ENCODE data around the gene GJD2.

The GJD2 gene

GRCh38 chr15:34725556-34725955 is 29.2 kb downstream of the GJD2 start:
- in situ Hi-C loops (cut with MboI; ENCODE audit: low pct_unique_long_range_greater_than_20kb, low sequenced_read_pairs, unreplicated experiment): no loop called here
- DNase-seq (ENCODE audit: low spot score): no peak
- no peak for TF ChIP-seq CTCF (IDR thresholded peaks at IDR 0.05; ENCODE audit: extremely low read depth, insufficient read depth, missing control alignments)

- no peak for TF ChIP-seq CTCF (IDR thresholded peaks at IDR 0.05; ENCODE audit: extremely low read depth, insufficient read depth, missing control alignments)
- no peak for DNase-seq (ENCODE audit: low spot score)
- in situ Hi-C loops (cut with MboI; ENCODE audit: low pct_unique_long_range_greater_than_20kb, low sequenced_read_pairs, unreplicated experiment): no loop called here
These were observed 30.3 kb downstream of the GJD2 start for GRCh38 chr15:34724481-34724880.

- no peak for TF ChIP-seq CTCF (IDR thresholded peaks at IDR 0.05; ENCODE audit: extremely low read depth, insufficient read depth, missing control alignments)
- in situ Hi-C loops (cut with MboI; ENCODE audit: low pct_unique_long_range_greater_than_20kb, low sequenced_read_pairs, unreplicated experiment): no loop called here
- no peak for DNase-seq (ENCODE audit: low spot score)
These were observed 32.4 kb downstream of the GJD2 start for GRCh38 chr15:34722439-34722836.

GRCh38 chr15:34721802-34722438 is 32.9 kb downstream of the GJD2 start:
- no peak for TF ChIP-seq CTCF (IDR thresholded peaks at IDR 0.05; ENCODE audit: extremely low read depth, insufficient read depth, missing control alignments)
- in situ Hi-C loops (cut with MboI; ENCODE audit: low pct_unique_long_range_greater_than_20kb, low sequenced_read_pairs, unreplicated experiment): no loop called here

GRCh38 chr15:34721157-34721801 is 33.5 kb downstream of the GJD2 start:
- no peak for DNase-seq (ENCODE audit: low spot score)
- in situ Hi-C loops (cut with MboI; ENCODE audit: low pct_unique_long_range_greater_than_20kb, low sequenced_read_pairs, unreplicated experiment): no loop called here
- no peak for TF ChIP-seq CTCF (IDR thresholded peaks at IDR 0.05; ENCODE audit: extremely low read depth, insufficient read depth, missing control alignments)

More at GRCh38 chr15:34721802-34722438, 32.9 kb downstream of the GJD2 start:
- no peak for DNase-seq (ENCODE audit: low spot score)

GRCh38 chr15:34719695-34720094 is 35.1 kb downstream of the GJD2 start:
- no peak for TF ChIP-seq CTCF (IDR thresholded peaks at IDR 0.05; ENCODE audit: extremely low read depth, insufficient read depth, missing control alignments)
- in situ Hi-C loops (cut with MboI; ENCODE audit: low pct_unique_long_range_greater_than_20kb, low sequenced_read_pairs, unreplicated experiment): no loop called here
- DNase-seq (ENCODE audit: low spot score): no peak
